Left cardiac atrium (tissue), 4 donors: ENCODE results near the gene ARHGEF10L. TPM values are rescaled to one million over a fixed set of nuclear protein-coding genes. Genes with fewer than 3 reads are reported as not detected.
"Not testable (repeated sequence)": the region's sequence is repeated elsewhere in the genome, so short reads cannot be mapped to it uniquely, and the experiment has no call there.

Experiments
- ATAC-seq, 2 donors: fragments of 200-7000 bp; cut with Tn5 transposase; one replicate each; pipeline ENCODE4 v1.9.1; 2020; ENCODE audit warnings: mild to moderate bottlenecking in 2 of 2, moderate library complexity in 2 of 2
- DNase-seq: peaks from one replicate; pipeline ENCODE4 v3.0.0-alpha.2; 2020
- intact Hi-C, 2 donors: fragments of 100-400 bp; cut with DNase I; formaldehyde crosslinking; loops; one replicate each; pipeline versions ENCODE4 v1.14.1 to v1.15.1; 2022 to 2023
- total RNA-seq, 2 donors: library from RNA; stranded (reverse); fragmentation: NEBNext Ultra II Directional; extraction: Animal tissue kit (Norgen Biotek cat#: 25700); gene quantifications; one replicate each; pipeline ENCODE4 v1.2.1, GENCODE V29; 2021
- donor health status: DM: no; HTN: yes; CAD: no.
- donor health status: DM: no; HTN: yes; CAD: no; lungs with severe emphysema.
- donor health status: DM: yes; HTN: yes; CAD: no.
- donor health status: Dilated cardiomyopathy.

ARHGEF10L gene
- total RNA-seq, 2 donors from 2014 or later, result 40.6 to 44.9 TPM

DNA sequence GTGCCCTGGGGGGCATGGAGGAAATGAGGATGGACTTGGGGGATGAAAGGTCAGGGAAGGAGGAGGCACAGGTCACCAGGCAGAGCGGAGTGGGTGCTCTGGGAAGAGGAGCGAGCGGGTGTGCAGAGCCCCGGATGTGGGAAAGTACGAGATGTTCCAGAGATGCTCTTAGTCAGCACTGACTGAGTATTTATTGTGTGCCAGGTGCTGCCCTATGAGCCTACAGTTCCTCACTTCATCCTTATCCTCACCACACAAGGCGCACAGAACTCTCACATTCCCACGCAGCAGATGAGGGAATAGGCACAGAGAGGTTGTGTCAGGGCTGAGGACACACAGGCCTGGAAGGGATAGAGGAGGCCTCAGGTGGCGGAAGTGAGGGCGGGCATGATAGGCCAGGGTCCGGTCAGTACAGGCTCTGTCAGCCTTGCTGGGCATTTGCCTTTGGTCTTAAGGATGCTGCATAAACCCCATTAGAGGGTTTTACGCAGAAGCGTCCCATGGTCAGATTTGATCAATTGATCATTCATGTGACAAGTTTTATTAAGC lies 77.3 kb downstream of the ARHGEF10L start:
- intact Hi-C loops, result no loop called here
- ATAC-seq (no peak), DNase-seq (no peak)

DNA sequence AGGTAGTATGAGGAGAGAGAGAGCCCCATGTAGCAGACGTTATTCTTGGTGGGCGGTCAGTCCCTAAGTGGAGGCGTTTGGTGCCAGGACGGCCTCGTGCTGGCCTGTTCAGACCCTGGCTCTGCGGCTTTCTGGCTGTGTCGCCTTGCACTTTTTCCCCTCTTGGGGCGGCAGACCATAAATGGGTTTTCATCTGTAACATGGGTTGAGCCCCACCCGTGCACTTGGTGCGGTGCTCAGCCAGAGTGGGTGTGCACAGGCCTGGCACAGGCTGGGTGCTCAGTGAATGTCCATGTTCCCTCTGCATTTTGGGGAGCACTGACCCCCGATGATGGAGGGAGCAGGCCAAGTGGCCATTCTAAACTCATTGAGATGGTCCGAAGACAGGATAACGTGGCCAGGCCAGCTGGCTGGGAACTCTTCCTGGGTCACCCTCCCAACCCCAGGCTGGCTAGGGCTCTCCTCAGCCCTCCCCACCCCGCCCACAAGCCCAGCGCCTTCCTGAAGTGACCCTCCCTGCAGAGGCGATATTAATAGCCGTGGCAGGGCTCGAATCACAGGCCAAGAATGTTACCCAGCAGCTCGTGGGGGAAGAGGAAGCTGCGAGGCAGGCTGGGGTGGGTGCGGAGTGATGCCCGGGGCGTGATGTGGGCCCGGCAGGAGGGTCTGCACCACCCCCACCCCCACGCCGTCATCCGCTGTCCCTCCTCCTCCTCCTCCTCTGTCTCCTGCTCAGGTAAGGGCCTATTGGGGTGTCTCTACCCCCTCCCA lies 78.5 kb downstream of the ARHGEF10L start:
- DNase-seq (peak; percentile 73), ATAC-seq (peak; percentile 85 to 91)
- intact Hi-C loops, result no loop called here

DNA sequence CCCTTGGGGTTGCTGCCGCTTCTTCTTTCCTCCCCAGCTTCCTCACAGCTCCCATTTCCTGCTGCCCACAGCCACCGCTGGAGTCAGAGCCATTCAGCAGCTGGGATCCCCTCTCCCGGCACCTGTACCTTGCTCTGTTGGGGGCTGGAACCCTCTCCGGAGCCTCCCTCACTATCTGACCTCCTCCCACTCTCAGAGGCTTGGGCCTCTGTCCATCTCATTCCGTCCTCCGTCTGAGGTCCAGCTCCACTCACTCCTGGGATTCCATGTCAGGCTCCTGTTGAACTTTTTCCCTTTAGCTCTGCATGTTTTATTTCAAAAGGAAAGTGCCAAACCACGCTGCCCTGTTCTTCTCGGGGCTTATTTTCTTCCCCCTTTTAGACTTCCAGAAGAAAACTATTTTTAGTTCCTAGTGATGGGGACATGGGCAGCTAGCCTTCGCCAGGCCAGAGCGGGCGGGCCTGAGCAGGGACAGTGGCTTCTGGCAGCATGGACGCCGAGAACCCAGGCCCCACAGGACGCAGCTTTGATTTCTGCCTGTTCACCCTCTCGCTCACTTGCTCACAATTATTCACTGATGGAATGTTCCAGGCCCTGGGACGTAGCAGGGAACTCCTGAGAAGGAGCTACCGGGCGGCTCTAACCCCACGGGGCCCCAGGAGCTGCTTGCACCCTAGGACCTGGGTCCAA lies 79.2 kb downstream of the ARHGEF10L start:
- DNase-seq (no peak), ATAC-seq (peak; percentile 47 to 64)
- intact Hi-C loops, result no loop called here

DNA sequence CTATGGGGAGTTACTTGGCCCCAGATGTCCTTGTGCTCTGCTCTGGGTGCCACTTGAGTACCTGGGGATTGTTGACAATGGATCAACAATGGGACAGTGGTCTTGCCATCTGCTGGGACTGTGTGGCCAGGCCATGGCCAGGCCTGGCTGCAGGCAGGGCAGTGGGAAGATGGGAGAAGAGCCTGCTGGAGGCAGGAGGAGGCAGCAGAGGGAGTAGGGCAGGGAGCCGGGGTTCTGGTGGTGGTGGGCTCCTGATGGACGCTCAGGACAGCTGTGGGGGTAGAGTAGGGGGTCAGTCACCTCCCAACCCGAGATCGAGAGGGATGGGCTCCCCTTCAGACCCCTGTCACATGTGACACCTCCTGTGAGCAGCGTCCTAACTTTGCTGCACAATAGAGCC lies 81.0 kb downstream of the ARHGEF10L start:
- intact Hi-C loops, result no loop called here
- DNase-seq (no peak), ATAC-seq (no peak)

DNA sequence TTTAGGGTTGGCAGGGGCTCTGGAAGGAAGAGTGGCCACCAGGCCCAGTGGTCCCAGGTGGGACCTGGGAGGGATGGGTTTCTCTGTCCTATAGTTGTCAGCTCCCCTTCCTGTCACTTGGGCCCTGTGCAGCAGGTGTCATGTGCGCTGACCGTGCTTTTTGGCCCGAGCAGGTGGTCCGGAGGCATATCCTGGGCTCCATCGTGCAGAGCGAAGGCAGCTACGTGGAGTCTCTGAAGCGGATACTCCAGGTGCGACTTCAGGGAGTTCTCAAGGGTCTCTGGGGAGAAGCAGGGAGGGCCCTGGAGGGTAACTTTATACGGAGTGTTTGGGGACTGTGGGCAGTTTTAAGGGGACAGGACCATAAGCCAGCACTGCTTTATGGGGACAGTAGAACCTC lies 82.2 kb downstream of the ARHGEF10L start:
- intact Hi-C loops, result no loop called here
- no peak for ATAC-seq
- DNase-seq, result no peak

DNA sequence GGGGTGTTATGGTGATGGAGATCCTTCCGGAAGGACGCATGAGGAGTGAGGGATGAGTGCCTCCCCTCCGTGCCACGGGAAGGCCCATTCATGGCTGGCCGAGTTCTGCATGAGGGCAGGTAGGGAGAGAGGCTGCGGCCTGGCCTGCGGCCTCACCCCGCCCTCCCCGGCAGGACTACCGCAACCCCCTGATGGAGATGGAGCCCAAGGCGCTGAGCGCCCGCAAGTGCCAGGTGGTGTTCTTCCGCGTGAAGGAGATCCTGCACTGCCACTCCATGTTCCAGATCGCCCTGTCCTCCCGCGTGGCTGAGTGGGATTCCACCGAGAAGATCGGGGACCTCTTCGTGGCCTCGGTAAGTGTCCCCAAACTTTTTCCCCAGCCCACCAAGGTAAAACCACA lies 83.3 kb downstream of the ARHGEF10L start:
- ATAC-seq (no peak), DNase-seq (no peak)
- intact Hi-C loops, result no loop called here

DNA sequence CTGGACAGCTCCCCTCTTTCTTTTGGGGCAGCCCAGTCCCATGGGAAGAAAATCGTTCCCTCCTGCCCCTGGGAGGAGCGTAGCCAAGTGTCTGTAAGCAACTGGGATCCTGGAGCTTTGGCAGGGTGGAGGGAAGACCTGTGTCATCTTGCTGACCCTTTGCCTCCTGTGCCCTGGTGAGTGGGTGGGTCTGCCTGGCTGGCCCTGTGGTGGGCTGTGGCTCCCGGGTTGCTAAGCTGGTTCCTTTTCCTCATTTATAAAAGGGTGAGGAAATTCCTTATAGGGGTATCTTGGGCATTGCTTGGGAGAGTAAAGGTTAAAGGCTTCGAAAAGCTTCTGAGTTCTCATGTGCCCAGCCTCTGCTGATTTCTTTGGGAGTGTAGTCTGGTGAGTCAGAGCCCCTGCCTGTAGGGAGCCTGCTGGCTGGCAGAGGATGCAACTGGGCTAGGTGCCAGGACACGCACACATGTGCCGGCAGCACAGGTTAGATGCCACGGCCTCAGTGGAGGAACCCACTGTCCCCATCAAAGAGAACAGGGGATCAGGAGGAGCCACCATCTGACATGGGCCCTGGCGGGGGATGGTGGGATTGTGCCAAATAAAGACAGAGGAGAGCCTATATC lies 85.2 kb downstream of the ARHGEF10L start:
- intact Hi-C loops, result no loop called here
- peak; percentile 60 to 83 for ATAC-seq
- DNase-seq, result peak; percentile 83

DNA sequence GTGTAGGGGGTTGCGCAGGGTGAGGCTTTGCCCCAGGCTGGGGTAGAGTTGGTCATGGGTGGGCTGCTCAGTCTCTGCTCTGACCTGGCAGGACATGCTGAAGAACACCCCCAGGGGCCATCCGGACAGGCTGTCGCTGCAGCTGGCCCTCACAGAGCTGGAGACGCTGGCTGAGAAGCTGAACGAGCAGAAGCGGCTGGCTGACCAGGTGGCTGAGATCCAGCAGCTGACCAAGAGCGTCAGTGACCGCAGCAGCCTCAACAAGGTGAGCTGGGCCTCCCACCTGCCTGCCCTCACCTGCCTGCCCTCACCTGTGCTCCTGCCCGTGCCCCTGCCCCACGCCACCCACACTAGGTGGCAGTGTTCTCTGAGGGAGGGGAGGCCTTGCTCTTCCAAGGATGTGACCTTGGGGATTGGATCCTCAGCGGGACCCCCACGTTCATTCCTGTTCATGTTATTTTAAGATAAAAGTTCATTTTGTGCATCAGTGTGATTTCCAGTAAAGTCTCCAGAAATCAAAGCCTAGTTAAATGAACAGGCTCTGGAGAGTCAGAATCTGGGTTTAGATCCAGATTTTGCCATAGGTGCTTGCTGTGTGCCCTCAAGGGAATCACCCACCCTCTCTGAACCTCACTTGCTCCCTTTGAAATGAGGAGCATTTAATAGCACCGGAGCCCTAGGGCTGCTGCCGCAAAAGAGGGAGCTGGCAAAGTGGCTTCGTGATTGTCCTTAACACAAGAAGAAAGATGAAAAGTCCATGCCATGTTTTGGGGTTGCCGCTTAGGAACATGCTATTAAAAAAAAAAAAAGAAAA lies 87.9 kb downstream of the ARHGEF10L start:
- ATAC-seq, result no peak
- DNase-seq, result no peak
- intact Hi-C loops, result no loop called here

DNA sequence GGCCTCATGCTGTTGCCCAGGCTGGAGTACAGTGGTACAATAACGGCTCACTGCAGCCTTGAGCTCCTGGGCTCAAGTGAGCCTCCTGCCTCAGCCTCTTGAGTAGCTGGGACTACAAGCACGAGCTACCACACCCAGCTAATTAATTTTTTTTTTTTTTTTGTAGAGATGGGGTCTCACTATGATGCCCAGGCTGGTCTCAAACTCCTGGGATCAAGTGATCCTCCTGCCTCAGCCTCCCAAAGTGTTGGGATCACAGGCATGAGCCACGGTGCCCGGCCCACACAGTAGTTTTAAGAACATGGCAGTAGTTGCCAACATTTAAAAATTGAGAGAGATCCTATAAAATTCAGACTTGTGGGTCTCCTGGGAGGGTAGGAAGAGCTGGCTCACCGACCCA lies 89.5 kb downstream of the ARHGEF10L start:
- ATAC-seq, intact Hi-C loops, DNase-seq: not testable (repeated sequence)

DNA sequence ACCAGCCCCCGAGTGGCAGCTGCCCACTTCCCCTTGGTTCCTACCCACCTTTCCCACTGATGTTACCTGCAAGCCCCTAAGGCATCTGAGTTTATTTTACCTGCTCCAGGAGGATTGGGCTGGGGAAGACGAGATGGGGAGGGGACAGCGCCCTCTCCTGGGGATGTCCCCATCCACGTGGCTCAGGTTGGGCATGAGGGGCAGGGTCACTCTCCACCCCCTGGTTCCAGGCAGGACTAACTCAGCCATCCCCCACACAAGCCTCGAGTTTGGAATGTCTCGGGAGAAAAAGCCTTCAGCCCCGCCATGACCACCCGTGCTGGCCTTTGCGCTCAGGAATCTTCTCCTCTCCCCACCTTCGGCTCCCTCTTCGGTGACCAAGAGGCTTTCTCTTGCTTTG lies 90.0 kb downstream of the ARHGEF10L start:
- intact Hi-C loops, result no loop called here
- DNase-seq, result no peak
- no peak for ATAC-seq

DNA sequence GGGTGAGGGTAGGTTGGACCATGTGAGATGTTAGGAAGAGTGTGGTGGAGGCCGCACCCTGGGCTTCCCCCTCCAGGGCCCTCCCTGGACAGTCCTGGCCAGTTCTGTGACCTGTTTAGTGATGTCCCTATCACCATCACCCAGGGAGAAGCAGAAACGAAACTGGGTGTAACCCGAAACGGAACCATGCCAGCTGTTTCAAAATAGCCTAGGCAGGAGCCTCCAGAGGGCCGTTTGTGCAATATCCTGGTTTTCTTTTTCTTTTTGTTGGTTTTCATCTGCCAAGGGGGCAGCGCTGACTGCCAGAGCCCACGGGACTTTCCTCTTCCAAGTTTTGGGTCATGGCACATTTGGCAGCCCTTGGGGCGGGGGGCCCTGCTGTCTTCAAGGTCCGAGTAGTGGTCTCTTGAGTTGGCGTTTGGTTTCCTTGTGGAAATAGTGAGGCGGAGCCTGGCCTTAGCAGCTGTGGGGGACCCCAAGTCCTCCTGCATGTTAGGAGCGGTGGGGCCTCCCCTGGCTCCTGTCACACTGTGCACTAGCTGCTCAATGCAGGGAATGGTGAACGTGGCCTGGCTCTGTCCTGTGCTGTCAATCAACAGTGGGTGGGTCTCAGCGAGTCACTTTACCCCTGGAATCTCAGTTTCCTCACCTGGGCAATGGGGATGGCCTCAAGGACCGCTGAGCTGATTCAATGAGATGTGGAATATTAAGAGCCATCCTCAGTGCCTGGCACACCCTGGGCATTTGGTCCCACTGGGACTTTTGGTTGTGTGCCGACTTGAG lies 90.7 kb downstream of the ARHGEF10L start:
- intact Hi-C loops, result no loop called here
- ATAC-seq (peak; percentile 76 to 78), DNase-seq (peak; percentile 66)

DNA sequence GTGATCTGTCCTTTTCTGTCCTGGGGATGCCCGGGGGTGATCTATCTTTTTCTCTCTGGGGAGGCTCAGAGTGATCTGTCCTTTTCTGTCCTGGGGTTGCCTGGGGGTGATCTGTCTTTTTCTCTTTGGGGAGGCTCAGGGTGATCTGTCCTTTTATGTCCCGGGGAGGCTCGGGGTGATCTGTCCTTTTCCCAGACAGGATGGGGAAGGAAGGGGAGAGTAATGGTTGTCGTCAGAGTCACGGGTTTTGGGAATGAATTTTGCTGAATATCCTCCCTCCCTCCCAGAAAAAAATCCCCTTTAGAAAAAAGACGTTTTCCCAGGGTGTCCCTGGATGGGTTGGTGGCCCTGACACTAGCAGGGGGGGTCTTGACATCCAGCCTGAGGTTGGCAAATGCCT lies 91.5 kb downstream of the ARHGEF10L start:
- no peak for DNase-seq
- intact Hi-C loops, result no loop called here
- no peak for ATAC-seq

DNA sequence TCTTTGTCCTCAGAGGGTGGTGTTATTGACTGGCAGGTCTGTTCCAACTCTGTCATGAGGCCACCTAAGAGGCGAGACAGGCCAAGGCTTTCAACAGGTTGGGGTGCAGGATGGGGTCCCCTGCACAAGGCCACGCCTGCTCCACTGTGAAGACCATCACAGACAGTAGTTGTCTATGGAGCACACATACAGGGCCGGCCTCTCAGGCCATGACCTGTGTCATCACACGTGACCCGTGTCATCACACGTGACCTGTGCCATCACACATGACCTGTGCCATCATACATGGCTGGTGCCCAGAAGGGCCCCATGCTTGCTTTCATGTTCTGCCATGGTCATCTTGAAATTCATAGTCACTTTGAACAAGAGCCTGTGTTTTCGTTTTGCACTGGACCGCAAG lies 91.9 kb downstream of the ARHGEF10L start:
- no peak for DNase-seq

DNA sequence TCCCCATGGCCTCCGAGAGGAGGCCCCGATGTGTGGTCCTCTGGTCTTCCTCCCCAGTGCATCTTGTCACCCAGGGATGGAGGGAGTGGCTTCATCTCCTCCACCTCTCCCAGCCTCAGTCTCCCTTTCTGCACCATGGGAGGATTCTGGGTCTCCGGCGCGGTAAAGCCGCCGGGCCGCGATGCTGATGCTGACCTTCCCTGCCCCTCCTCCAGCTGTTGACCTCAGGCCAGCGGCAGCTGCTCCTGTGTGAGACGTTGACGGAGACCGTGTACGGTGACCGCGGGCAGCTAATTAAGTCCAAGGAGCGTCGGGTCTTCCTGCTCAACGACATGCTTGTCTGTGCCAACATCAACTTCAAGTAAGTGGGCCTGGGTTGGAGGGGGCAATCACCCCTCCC lies 92.6 kb downstream of the ARHGEF10L start:
- DNase-seq, result no peak
- intact Hi-C loops, result no loop called here
- ATAC-seq, result no peak

More for the DNA sequence above, 91.9 kb downstream of the ARHGEF10L start:
- no peak for ATAC-seq
- intact Hi-C loops, result no loop called here

DNA sequence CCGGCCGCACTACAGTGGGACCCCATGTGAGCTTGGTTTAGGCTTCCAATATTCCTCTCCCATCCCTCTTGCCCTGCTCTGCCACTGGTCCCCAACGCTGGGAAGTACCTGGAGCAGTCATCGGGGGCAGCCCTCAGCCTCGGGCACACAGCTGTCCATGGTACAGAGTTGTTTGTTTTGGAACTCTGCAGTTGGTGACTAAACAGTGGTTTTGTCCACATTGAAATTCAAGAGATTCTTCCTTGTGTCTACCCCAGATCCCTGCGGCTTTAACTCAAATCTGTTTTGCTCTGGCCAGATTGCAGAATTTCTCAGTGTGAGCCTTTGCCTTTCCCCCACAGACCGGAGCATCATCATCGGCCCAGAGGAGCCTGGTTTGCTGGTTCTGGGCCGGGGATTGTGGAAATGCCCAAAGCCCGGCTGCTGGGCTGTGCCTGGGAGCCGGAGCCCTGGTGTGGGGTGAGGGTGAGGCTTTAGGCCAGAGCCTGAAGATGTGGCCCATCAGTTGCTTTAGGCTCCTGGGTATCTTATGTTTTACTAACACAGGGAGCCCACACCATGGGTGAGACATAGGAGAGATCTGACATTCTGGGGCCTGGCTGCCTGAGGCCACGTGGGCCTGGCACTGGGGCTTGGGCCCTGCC lies 93.2 kb downstream of the ARHGEF10L start:
- intact Hi-C loops, result no loop called here
- ATAC-seq (peak in 1 of 2 donors; percentile 12), DNase-seq (no peak)

DNA sequence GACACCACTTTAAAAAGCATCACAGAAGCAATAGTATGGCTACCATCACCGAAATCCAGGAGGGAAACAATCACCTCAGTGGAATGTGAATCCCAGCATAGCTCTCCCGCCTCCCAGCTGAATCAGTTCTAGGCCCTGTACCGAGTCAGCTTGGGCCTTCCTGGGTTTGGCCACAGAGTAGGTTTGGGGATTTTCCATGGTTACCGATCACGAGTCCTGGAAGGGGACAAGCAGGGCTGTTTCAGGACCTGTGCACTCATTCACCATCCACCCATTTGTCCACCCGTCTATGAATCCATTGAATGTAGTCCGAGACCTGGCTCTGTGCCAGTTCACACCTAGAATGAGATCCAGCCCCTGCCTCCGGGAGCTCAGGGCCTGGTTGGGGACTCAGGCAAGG lies 94.2 kb downstream of the ARHGEF10L start:
- ATAC-seq (no peak), DNase-seq (no peak)
- intact Hi-C loops, result no loop called here

DNA sequence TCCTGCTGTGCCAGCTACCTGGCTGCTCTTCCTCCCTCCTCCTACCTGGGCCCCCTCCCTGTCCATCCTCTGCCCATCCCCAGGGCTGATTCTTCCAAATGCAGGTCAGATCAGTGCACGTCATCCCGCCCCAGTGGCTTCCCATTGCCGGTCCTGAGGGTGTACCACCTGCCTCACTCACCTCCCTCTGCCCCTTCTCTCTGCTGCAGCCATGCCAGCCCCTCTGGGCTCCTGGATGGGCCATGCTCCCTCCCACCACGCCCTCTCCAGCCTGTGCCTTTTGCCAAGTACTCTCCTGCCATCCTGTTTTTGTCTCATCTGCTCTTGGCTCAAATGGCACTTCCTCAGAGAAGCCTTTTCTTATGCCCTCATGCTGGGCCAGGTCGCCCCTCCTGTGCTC lies 95.8 kb downstream of the ARHGEF10L start:
- ATAC-seq, result no peak
- DNase-seq, result no peak
- intact Hi-C loops, result no loop called here

DNA sequence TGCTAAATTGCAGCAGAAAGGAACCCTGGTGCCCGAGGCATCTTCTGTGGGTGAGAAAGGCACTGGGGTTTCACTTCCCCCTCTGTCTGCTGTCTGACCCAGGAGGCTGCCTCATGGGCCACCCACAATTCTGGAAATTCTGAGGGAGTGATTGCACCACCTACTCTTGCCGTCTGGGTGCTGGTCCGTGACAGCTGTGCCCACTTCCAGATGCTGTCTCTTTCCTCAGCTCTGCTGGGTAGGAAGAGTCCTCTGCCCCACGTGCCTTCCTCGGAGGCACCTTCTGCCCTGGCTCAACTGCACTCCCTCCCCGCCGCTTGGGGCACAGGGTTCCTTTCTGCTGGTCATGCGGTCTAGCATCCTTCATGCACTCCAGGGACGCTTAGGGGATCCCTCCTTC lies 96.3 kb downstream of the ARHGEF10L start:
- peak; percentile 24 to 54 for ATAC-seq
- intact Hi-C loops, result no loop called here

More for the DNA sequence above, 96.3 kb downstream of the ARHGEF10L start:
- no peak for DNase-seq
